Measurements from ENCODE around the gene FAM131A.
A peak's percentile ranks its signal among the peaks of the same experiment; 100 is the strongest.

The FAM131A gene

GRCh38 chr3:184332370-184333090, 4.9 kb upstream of the FAM131A start:
- Histone ChIP-seq H3K4me3 (ENCODE audit: low read depth, low read length) (no peak overlapping the region), H3K36me3 (peaks cover 80% of the 10 kb centered on the region), H3K4me1 (peaks cover 12% of the 10 kb centered on the region), H3K9me3 (no peaks in the 10 kb centered on the region), H3K27me3 (no peaks in the 10 kb centered on the region)
- no peak for DNase-seq
- TF ChIP-seq CTCF (IDR thresholded peaks at IDR 0.05; ENCODE audit: low read depth, low read length): no peak

- no peak overlapping the region for H3K4me3 ChIP-seq (ENCODE audit: low read depth, low read length)
- TF ChIP-seq CTCF (IDR thresholded peaks at IDR 0.05; ENCODE audit: low read depth, low read length): no peak
- DNase-seq: no peak
- peaks cover 74% of the 10 kb centered on the region for H3K36me3 ChIP-seq
- no peaks in the 10 kb centered on the region for H3K27me3 ChIP-seq
- no peaks in the 10 kb centered on the region for H3K9me3 ChIP-seq
- H3K4me1 ChIP-seq: peaks cover 19% of the 10 kb centered on the region
Measured at GRCh38 chr3:184333190-184333589, 4.2 kb upstream of the FAM131A start.

GRCh38 chr3:184333700-184334099, 3.7 kb upstream of the FAM131A start:
- Histone ChIP-seq H3K4me1 (peaks cover 20% of the 10 kb centered on the region), H3K4me3 (ENCODE audit: low read depth, low read length) (no peak overlapping the region), H3K9me3 (no peaks in the 10 kb centered on the region), H3K36me3 (peaks cover 69% of the 10 kb centered on the region), H3K27me3 (no peaks in the 10 kb centered on the region)
- no peak for TF ChIP-seq CTCF (IDR thresholded peaks at IDR 0.05; ENCODE audit: low read depth, low read length)
- no peak for DNase-seq

GRCh38 chr3:184334470-184335158, 2.8 kb upstream of the FAM131A start:
- DNase-seq: peak; percentile 45
- no peaks in the 10 kb centered on the region for H3K27me3 ChIP-seq
- no peak for TF ChIP-seq CTCF (IDR thresholded peaks at IDR 0.05; ENCODE audit: low read depth, low read length)
- no peaks in the 10 kb centered on the region for H3K9me3 ChIP-seq
- H3K4me1 ChIP-seq: peaks cover 27% of the 10 kb centered on the region
- peaks cover 59% of the 10 kb centered on the region for H3K36me3 ChIP-seq
- no peak overlapping the region for H3K4me3 ChIP-seq (ENCODE audit: low read depth, low read length)

- DNase-seq: no peak
- no peak; the same call in 1 of the 2 replicates for TF ChIP-seq CTCF (IDR thresholded peaks at IDR 0.05; ENCODE audit: low read depth, low read length)
- Histone ChIP-seq H3K4me3 (ENCODE audit: low read depth, low read length) (peak overlapping the region; percentile 77), H3K27me3 (no peaks in the 10 kb centered on the region), H3K4me1 (peaks cover 27% of the 10 kb centered on the region), H3K9me3 (no peaks in the 10 kb centered on the region), H3K36me3 (peaks cover 53% of the 10 kb centered on the region)
Measured at GRCh38 chr3:184335291-184335660, 2.1 kb upstream of the FAM131A start.

All from BE2C (cell line).